ENCODE results near the gene IFI44. TPM values are rescaled to one million over a fixed set of nuclear protein-coding genes. Genes with fewer than 3 reads are reported as not detected.

IFI44 gene
- total and polyA plus RNA-seq, 2 donors (not counting 1 experiment from before 2014, with no cell fraction given): 13.7 to 28.9 TPM

- H3K27ac ChIP-seq (ENCODE audit: insufficient read depth, low read length): no peak overlapping the region
- DNase-seq (ENCODE audit: low read depth in 2 of 2): no peak
Observed at GRCh38 chr1:78713297-78713696, 63.7 kb downstream of the IFI44 start.

More at GRCh38 chr1:78713297-78713696, 63.7 kb downstream of the IFI44 start:
- Histone ChIP-seq H3K9ac (ENCODE audit: insufficient read depth, low read length) (no peak overlapping the region), H3K4me3 (replicated peaks in 1 of 4; ENCODE audit: control extremely low read depth in 1 of 4, insufficient read depth in 1 of 4, low read depth in 3 of 4, low read length in 4 of 4) (no peak overlapping the region), H3K9me3 (ENCODE audit: control insufficient read depth, insufficient read depth, low read depth, low read length) (no peaks in the 10 kb centered on the region), H3K27me3 (ENCODE audit: control insufficient read depth, insufficient read depth, low read length) (no peaks in the 10 kb centered on the region), H3K4me2 (ENCODE audit: extremely low read depth, insufficient read depth, low read length) (no peak overlapping the region), H2AFZ (ENCODE audit: low read length) (no peak overlapping the region), H4K20me1 (ENCODE audit: control insufficient read depth, extremely low read depth, insufficient read depth, low read length) (no peaks in the 10 kb centered on the region), H3K79me2 (ENCODE audit: control insufficient read depth, insufficient read depth, low read length) (no peaks in the 10 kb centered on the region), H3K36me3 (ENCODE audit: control insufficient read depth, insufficient read depth, low read length) (no peaks in the 10 kb centered on the region), H3K4me1 (ENCODE audit: control insufficient read depth, extremely low read depth, insufficient read depth, low read length) (peaks cover 5% of the 10 kb centered on the region)
- TF ChIP-seq EZH2 (IDR thresholded peaks at IDR 0.05; ENCODE audit: low read length, missing control alignments) (no peak), CTCF (conservative IDR thresholded peaks at IDR 0.05 in 1 of 2, IDR thresholded peaks at IDR 0.05 in 1 of 2; ENCODE audit: low read depth in 1 of 2, low read length in 2 of 2) (no peak)

Other genes with a start within 250 kb of the IFI44 start
- gene PTGFR, start 158.9 kb upstream of the IFI44 start, total RNA-seq: 25.7 and 32.7 TPM in 2 replicates
- gene PTGFR, start 158.9 kb upstream of the IFI44 start, polyA plus RNA-seq: 4.1 TPM in 2 replicates
- gene IFI44L, start 29.4 kb upstream of the IFI44 start, total RNA-seq: 2.1 TPM in 2 replicates
- gene IFI44L, start 29.4 kb upstream of the IFI44 start, polyA plus RNA-seq: 0.52 and 0.59 TPM in 2 replicates